ENCODE measurements around the gene DNAH9. TPM values are rescaled to one million over a fixed set of nuclear protein-coding genes. Genes with fewer than 3 reads are reported as not detected.

Gene DNAH9
- total and polyA plus RNA-seq, 2 donors = 0.09 to 0.48 TPM

DNA sequence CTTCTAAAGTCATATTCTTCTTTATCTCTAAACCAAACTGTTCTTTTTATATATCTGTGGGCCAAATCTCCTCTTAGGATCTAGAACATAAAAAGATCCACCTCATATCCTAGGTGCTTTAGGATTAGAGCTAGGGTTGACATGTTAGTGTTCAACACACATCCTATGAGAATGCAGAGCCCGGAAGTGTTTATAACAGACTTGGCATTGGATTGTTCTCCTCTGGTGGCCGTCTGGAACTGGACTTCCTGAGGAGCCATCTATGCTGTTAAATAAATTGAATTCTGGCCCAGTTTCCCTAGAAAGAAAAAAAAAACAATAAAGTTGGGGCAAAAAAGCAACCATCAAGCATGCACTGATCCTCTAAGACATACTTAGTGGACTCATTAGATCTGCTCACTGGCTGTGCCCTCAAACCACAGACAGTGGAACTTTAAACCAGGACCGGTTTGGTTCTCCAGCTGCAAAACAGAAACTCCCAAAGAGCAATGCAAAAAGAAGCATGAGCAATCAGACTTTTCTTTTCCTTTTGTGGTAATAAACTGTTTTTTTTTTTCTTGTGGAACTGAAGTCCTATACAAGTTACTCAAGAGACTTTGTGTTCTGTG lies 216.5 kb downstream of the DNAH9 start:
- Histone ChIP-seq H3K36me3 (ENCODE audit: control insufficient read depth in 2 of 2, insufficient read depth in 2 of 2, low read length in 1 of 2) (no peaks in the 10 kb centered on the region), H3K9me3 (ENCODE audit: control insufficient read depth in 2 of 2, insufficient read depth in 1 of 2, low read length in 1 of 2) (no peaks in the 10 kb centered on the region), H3K27ac (ENCODE audit: low read depth in 1 of 2, low read length in 1 of 2) (no peak overlapping the region), H3K27me3 (ENCODE audit: control insufficient read depth in 2 of 2, insufficient read depth in 1 of 2, low read length in 1 of 2) (no peaks in the 10 kb centered on the region), H3K4me3 (ENCODE audit: low read length in 2 of 2) (no peak overlapping the region), H3K4me1 (ENCODE audit: control insufficient read depth in 2 of 2, insufficient read depth in 2 of 2, low read length in 2 of 2) (no peaks in the 10 kb centered on the region)
- DNase-seq (ENCODE audit: low read depth in 6 of 9, low spot score in 9 of 9) = no peak
- 65% methylated on average over 3 of the region's 3 CpGs for WGBS

- Histone ChIP-seq H3K27me3 (ENCODE audit: control insufficient read depth in 2 of 2, insufficient read depth in 1 of 2, low read length in 1 of 2) (no peaks in the 10 kb centered on the region), H3K4me1 (ENCODE audit: control insufficient read depth in 2 of 2, insufficient read depth in 2 of 2, low read length in 2 of 2) (no peaks in the 10 kb centered on the region), H3K4me3 (ENCODE audit: low read length in 2 of 2) (no peak overlapping the region), H3K9me3 (ENCODE audit: control insufficient read depth in 2 of 2, insufficient read depth in 1 of 2, low read length in 1 of 2) (no peaks in the 10 kb centered on the region), H3K27ac (ENCODE audit: low read depth in 1 of 2, low read length in 1 of 2) (no peak overlapping the region), H3K36me3 (ENCODE audit: control insufficient read depth in 2 of 2, insufficient read depth in 2 of 2, low read length in 1 of 2) (no peaks in the 10 kb centered on the region)
- WGBS = 89% methylated on average over 2 of the region's 2 CpGs
- DNase-seq (ENCODE audit: low read depth in 6 of 9, low spot score in 9 of 9) = no peak
These were observed 218.1 kb downstream of the DNAH9 start for GRCh38 chr17:11816409-11816808.

DNA sequence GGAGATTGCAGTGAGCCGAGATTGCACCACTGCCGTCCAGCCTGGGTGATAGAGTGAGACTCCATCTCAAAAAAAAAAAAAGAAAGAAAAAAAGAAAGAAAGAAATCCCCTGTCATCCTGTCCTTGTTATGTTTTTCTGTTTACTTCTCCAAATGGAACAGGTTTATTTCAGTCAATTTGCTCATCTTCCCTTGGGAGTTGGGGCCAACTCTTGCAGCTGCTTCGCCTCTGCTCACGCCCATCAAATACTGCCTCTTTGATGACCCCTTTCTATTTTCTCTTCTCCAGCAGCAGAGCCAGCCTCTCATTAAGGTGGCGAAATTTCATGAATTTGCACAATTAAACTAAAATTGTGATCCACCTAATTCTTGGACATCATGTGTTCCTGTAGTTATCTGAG lies 225.6 kb downstream of the DNAH9 start:
- Histone ChIP-seq H3K9me3 (ENCODE audit: control insufficient read depth in 2 of 2, insufficient read depth in 1 of 2, low read length in 1 of 2) (no peaks in the 10 kb centered on the region), H3K4me1 (ENCODE audit: control insufficient read depth in 2 of 2, insufficient read depth in 2 of 2, low read length in 2 of 2) (no peaks in the 10 kb centered on the region), H3K27ac (ENCODE audit: low read depth in 1 of 2, low read length in 1 of 2) (no peak overlapping the region), H3K27me3 (ENCODE audit: control insufficient read depth in 2 of 2, insufficient read depth in 1 of 2, low read length in 1 of 2) (no peaks in the 10 kb centered on the region), H3K36me3 (ENCODE audit: control insufficient read depth in 2 of 2, insufficient read depth in 2 of 2, low read length in 1 of 2) (no peaks in the 10 kb centered on the region), H3K4me3 (ENCODE audit: low read length in 2 of 2) (no peak overlapping the region)
- DNase-seq (ENCODE audit: low read depth in 6 of 9, low spot score in 9 of 9) = no peak
- 92% methylated on average over 5 of the region's 5 CpGs for WGBS

- no peak for DNase-seq (ENCODE audit: low read depth in 6 of 9, low spot score in 9 of 9)
- Histone ChIP-seq H3K4me1 (ENCODE audit: control insufficient read depth in 2 of 2, insufficient read depth in 2 of 2, low read length in 2 of 2) (no peaks in the 10 kb centered on the region), H3K27ac (ENCODE audit: low read depth in 1 of 2, low read length in 1 of 2) (no peak overlapping the region), H3K27me3 (ENCODE audit: control insufficient read depth in 2 of 2, insufficient read depth in 1 of 2, low read length in 1 of 2) (no peaks in the 10 kb centered on the region), H3K9me3 (ENCODE audit: control insufficient read depth in 2 of 2, insufficient read depth in 1 of 2, low read length in 1 of 2) (no peaks in the 10 kb centered on the region), H3K4me3 (ENCODE audit: low read length in 2 of 2) (no peak overlapping the region), H3K36me3 (ENCODE audit: control insufficient read depth in 2 of 2, insufficient read depth in 2 of 2, low read length in 1 of 2) (no peaks in the 10 kb centered on the region)
- WGBS = 59% methylated on average over 1 of the region's 1 CpG
These were observed 227.4 kb downstream of the DNAH9 start for GRCh38 chr17:11825572-11826209.

DNA sequence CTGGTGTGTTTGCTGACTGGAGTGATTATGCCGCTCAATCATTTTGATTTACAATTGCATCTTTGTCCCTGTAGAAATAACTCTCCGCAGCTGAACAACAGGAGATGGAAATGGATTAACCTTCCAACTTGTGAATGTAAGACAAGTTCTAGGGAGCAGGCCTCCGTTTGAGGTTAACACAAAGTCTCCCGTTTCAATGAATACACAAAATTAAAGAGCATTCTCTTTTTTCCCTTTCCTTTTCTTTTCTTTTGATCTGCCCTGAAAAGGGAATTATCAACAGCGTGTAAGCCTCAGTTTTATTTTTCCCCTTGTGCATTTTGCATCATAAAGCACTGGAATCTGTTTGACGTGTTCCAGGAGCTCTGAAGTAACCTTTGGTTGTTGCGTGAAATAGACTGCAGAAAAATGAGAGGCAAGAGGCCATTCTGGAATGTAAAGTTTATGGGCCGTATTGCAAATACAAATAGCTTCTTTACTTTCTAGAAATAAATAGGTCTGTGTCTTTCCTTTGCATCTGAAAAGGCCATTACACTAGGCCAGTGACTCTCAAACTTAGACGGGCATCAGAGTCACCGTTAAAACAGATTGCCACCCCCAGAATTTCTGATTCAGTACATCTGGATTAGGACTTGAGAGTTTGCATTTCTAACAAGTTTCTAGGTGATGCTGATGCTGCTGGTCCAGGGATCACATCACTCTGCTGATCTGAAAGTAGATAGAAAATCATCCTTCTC lies 234.3 kb downstream of the DNAH9 start:
- no peak for DNase-seq (ENCODE audit: low read depth in 6 of 9, low spot score in 9 of 9)
- H3K4me3 ChIP-seq (ENCODE audit: low read length in 2 of 2) = no peak overlapping the region

GRCh38 chr17:11836508-11836907 lies 238.2 kb downstream of the DNAH9 start:
- Histone ChIP-seq H3K27me3 (ENCODE audit: control insufficient read depth in 2 of 2, insufficient read depth in 1 of 2, low read length in 1 of 2) (no peaks in the 10 kb centered on the region), H3K36me3 (ENCODE audit: control insufficient read depth in 2 of 2, insufficient read depth in 2 of 2, low read length in 1 of 2) (no peaks in the 10 kb centered on the region), H3K27ac (ENCODE audit: low read depth in 1 of 2, low read length in 1 of 2) (no peak overlapping the region), H3K4me1 (ENCODE audit: control insufficient read depth in 2 of 2, insufficient read depth in 2 of 2, low read length in 2 of 2) (no peaks in the 10 kb centered on the region), H3K9me3 (ENCODE audit: control insufficient read depth in 2 of 2, insufficient read depth in 1 of 2, low read length in 1 of 2) (no peaks in the 10 kb centered on the region), H3K4me3 (ENCODE audit: low read length in 2 of 2) (no peak overlapping the region)
- WGBS = 88% methylated on average over 5 of the region's 5 CpGs
- DNase-seq (ENCODE audit: low read depth in 6 of 9, low spot score in 9 of 9) = no peak

More for the DNA sequence above, 234.3 kb downstream of the DNAH9 start:
- no peaks in the 10 kb centered on the region for H3K27me3 ChIP-seq (ENCODE audit: control insufficient read depth in 2 of 2, insufficient read depth in 1 of 2, low read length in 1 of 2)
- H3K4me1 ChIP-seq (ENCODE audit: control insufficient read depth in 2 of 2, insufficient read depth in 2 of 2, low read length in 2 of 2) = no peaks in the 10 kb centered on the region
- H3K9me3 ChIP-seq (ENCODE audit: control insufficient read depth in 2 of 2, insufficient read depth in 1 of 2, low read length in 1 of 2) = no peaks in the 10 kb centered on the region
- no peak overlapping the region for H3K27ac ChIP-seq (ENCODE audit: low read depth in 1 of 2, low read length in 1 of 2)
- 87% methylated on average over 10 of the region's 10 CpGs for WGBS
- no peaks in the 10 kb centered on the region for H3K36me3 ChIP-seq (ENCODE audit: control insufficient read depth in 2 of 2, insufficient read depth in 2 of 2, low read length in 1 of 2)

DNA sequence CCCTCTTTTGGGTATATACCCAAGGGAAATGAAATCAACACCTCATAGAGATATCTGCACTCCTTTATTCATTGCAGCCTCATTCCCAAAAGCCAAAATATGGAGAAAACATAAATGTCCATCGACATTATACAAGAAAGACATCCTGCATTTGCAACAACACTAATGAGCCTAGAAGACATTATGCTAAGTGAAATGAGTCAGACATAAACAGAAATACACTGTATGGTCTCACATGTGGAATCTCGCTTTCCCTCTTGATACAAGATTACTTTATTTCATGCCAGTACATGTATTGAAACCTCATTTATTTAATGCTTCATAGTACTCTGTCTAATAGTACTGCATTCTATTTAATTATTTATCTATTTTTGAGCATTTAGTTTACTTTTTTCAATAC lies 241.8 kb downstream of the DNAH9 start:
- Histone ChIP-seq H3K4me1 (ENCODE audit: control insufficient read depth in 2 of 2, insufficient read depth in 2 of 2, low read length in 2 of 2) (no peaks in the 10 kb centered on the region), H3K4me3 (ENCODE audit: low read length in 2 of 2) (no peak overlapping the region), H3K27ac (ENCODE audit: low read depth in 1 of 2, low read length in 1 of 2) (no peak overlapping the region), H3K36me3 (ENCODE audit: control insufficient read depth in 2 of 2, insufficient read depth in 2 of 2, low read length in 1 of 2) (no peaks in the 10 kb centered on the region), H3K27me3 (ENCODE audit: control insufficient read depth in 2 of 2, insufficient read depth in 1 of 2, low read length in 1 of 2) (no peaks in the 10 kb centered on the region), H3K9me3 (ENCODE audit: control insufficient read depth in 2 of 2, insufficient read depth in 1 of 2, low read length in 1 of 2) (no peaks in the 10 kb centered on the region)
- DNase-seq (ENCODE audit: low read depth in 6 of 9, low spot score in 9 of 9) = no peak
- 91% methylated on average over 2 of the region's 2 CpGs for WGBS

DNA sequence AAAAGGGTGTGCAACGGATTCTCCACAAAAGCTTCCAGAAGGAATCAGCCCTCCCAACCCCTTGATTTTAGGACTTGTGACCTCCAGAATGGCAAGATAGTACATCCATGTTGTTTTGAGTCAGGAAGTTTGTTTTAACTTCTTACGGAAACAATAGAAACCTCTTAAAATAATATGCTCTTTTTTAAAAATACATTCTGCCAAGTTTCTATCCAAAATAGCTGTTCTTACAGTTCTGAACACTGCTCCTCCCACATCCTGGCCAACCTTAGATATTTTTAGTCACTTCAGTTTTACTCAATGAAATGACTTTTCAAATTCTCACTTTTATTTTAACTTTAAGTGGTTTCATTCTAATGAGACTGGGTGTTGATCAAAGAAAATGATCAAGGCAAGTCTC lies 242.6 kb downstream of the DNAH9 start:
- H3K9me3 ChIP-seq (ENCODE audit: control insufficient read depth in 2 of 2, insufficient read depth in 1 of 2, low read length in 1 of 2) = no peaks in the 10 kb centered on the region
- H3K4me3 ChIP-seq (ENCODE audit: low read length in 2 of 2) = no peak overlapping the region
- no peaks in the 10 kb centered on the region for H3K36me3 ChIP-seq (ENCODE audit: control insufficient read depth in 2 of 2, insufficient read depth in 2 of 2, low read length in 1 of 2)
- no peaks in the 10 kb centered on the region for H3K4me1 ChIP-seq (ENCODE audit: control insufficient read depth in 2 of 2, insufficient read depth in 2 of 2, low read length in 2 of 2)
- no peaks in the 10 kb centered on the region for H3K27me3 ChIP-seq (ENCODE audit: control insufficient read depth in 2 of 2, insufficient read depth in 1 of 2, low read length in 1 of 2)
- WGBS = 72% methylated on average over 2 of the region's 2 CpGs
- DNase-seq (ENCODE audit: low read depth in 6 of 9, low spot score in 9 of 9) = no peak
- H3K27ac ChIP-seq (ENCODE audit: low read depth in 1 of 2, low read length in 1 of 2) = no peak overlapping the region

DNA sequence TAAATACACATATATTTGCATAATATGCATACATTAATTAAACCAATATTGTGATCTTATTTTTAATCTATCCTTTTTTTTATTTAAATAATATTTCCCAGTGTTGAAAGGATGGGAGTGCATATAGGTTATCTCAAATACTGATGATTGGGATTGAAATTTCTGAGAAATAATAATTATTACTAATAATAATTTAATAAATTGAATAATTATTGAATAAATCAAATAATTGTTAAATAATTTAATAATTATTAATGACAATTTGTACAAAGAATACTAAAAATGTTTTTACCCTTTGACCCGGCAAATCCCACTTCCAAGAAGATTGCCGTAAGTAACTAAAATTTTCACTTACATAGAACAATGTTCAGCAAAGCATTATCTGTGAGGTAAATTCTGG lies 250.1 kb downstream of the DNAH9 start:
- no peak overlapping the region for H3K4me3 ChIP-seq (ENCODE audit: low read length in 2 of 2)
- H3K27me3 ChIP-seq (ENCODE audit: control insufficient read depth in 2 of 2, insufficient read depth in 1 of 2, low read length in 1 of 2) = no peaks in the 10 kb centered on the region
- H3K36me3 ChIP-seq (ENCODE audit: control insufficient read depth in 2 of 2, insufficient read depth in 2 of 2, low read length in 1 of 2) = no peaks in the 10 kb centered on the region
- H3K4me1 ChIP-seq (ENCODE audit: control insufficient read depth in 2 of 2, insufficient read depth in 2 of 2, low read length in 2 of 2) = no peaks in the 10 kb centered on the region
- 69% methylated on average over 2 of the region's 2 CpGs for WGBS
- no peak for DNase-seq (ENCODE audit: low read depth in 6 of 9, low spot score in 9 of 9)
- H3K27ac ChIP-seq (ENCODE audit: low read depth in 1 of 2, low read length in 1 of 2) = no peak overlapping the region
- peaks cover 0 to 4% of the 10 kb centered on the region in 2 donors for H3K9me3 ChIP-seq (ENCODE audit: control insufficient read depth in 2 of 2, insufficient read depth in 1 of 2, low read length in 1 of 2)

Measured in thymus (tissue), 11 donors.